ENCODE data around the gene RAB3D.
"Not testable (repeated sequence)": the region's sequence is repeated elsewhere in the genome, so short reads cannot be mapped to it uniquely, and the experiment has no call there.

Gene RAB3D

GRCh38 chr19:11361771-11362731, 22.6 kb upstream of the RAB3D start:
- in situ Hi-C loops (cut with HindIII; ENCODE audit: low pct_unique_long_range_greater_than_20kb, low sequenced_read_pairs): no loop called here
- no peak for DNase-seq (ENCODE audit: low read depth in 1 of 2, low spot score in 1 of 2)

GRCh38 chr19:11361037-11361770, 21.7 kb upstream of the RAB3D start:
- no peak for TF ChIP-seq JUND (IDR thresholded peaks at IDR 0.05; ENCODE audit: low read depth)
- DNase-seq (ENCODE audit: low read depth in 1 of 2, low spot score in 1 of 2): no peak
- in situ Hi-C loops (cut with HindIII; ENCODE audit: low pct_unique_long_range_greater_than_20kb, low sequenced_read_pairs): no loop called here

More at GRCh38 chr19:11361771-11362731, 22.6 kb upstream of the RAB3D start:
- no peak for TF ChIP-seq JUND (IDR thresholded peaks at IDR 0.05; ENCODE audit: low read depth)

GRCh38 chr19:11359421-11359820, 20.0 kb upstream of the RAB3D start:
- in situ Hi-C loops (cut with HindIII; ENCODE audit: low pct_unique_long_range_greater_than_20kb, low sequenced_read_pairs): no loop called here
- no peak for DNase-seq (ENCODE audit: low read depth in 1 of 2, low spot score in 1 of 2)
- no peak for TF ChIP-seq JUND (IDR thresholded peaks at IDR 0.05; ENCODE audit: low read depth)

GRCh38 chr19:11356676-11357550, 17.5 kb upstream of the RAB3D start:
- no peak for TF ChIP-seq JUND (IDR thresholded peaks at IDR 0.05; ENCODE audit: low read depth)
- no peak for DNase-seq (ENCODE audit: low read depth in 1 of 2, low spot score in 1 of 2)
- in situ Hi-C loops (cut with HindIII; ENCODE audit: low pct_unique_long_range_greater_than_20kb, low sequenced_read_pairs): no loop called here

GRCh38 chr19:11356074-11356397, 16.6 kb upstream of the RAB3D start:
- DNase-seq (ENCODE audit: low read depth in 1 of 2, low spot score in 1 of 2): no peak
- no peak for TF ChIP-seq JUND (IDR thresholded peaks at IDR 0.05; ENCODE audit: low read depth)
- in situ Hi-C loops (cut with HindIII; ENCODE audit: low pct_unique_long_range_greater_than_20kb, low sequenced_read_pairs): no loop called here

GRCh38 chr19:11355160-11356073, 16.0 kb upstream of the RAB3D start, which contains the start of gene PLPPR2:
TSS of gene PLPPR2 (plus strand) at chr19:11355432. CDS start at chr19:11357674, 2,242 bp downstream.
- peak; percentile 86 to 93 for DNase-seq (ENCODE audit: low read depth in 1 of 2, low spot score in 1 of 2)
- in situ Hi-C loops (cut with HindIII; ENCODE audit: low pct_unique_long_range_greater_than_20kb, low sequenced_read_pairs): no loop called here

GRCh38 chr19:11354102-11354501, 14.6 kb upstream of the RAB3D start:
- in situ Hi-C loops (cut with HindIII; ENCODE audit: low pct_unique_long_range_greater_than_20kb, low sequenced_read_pairs); DNase-seq (ENCODE audit: low read depth in 1 of 2, low spot score in 1 of 2): not testable (repeated sequence)

More at GRCh38 chr19:11355160-11356073, 16.0 kb upstream of the RAB3D start, which contains the start of gene PLPPR2:
- TF ChIP-seq JUND (IDR thresholded peaks at IDR 0.05; ENCODE audit: low read depth): no peak

GRCh38 chr19:11349171-11349570, 9.7 kb upstream of the RAB3D start:
- DNase-seq (ENCODE audit: low read depth in 1 of 2, low spot score in 1 of 2): no peak
- TF ChIP-seq JUND (IDR thresholded peaks at IDR 0.05; ENCODE audit: low read depth): no peak
- in situ Hi-C loops (cut with HindIII; ENCODE audit: low pct_unique_long_range_greater_than_20kb, low sequenced_read_pairs): no loop called here

- in situ Hi-C loops (cut with HindIII; ENCODE audit: low pct_unique_long_range_greater_than_20kb, low sequenced_read_pairs): no loop called here
- no peak for TF ChIP-seq JUND (IDR thresholded peaks at IDR 0.05; ENCODE audit: low read depth)
- DNase-seq (ENCODE audit: low read depth in 1 of 2, low spot score in 1 of 2): no peak
Measured at GRCh38 chr19:11347546-11348039, 8.1 kb upstream of the RAB3D start.

GRCh38 chr19:11346104-11346940, 6.9 kb upstream of the RAB3D start, which contains the start of the genes CCDC159 and TMEM205:
TSS of gene CCDC159 (plus strand) at chr19:11346519. CDS start at chr19:11346607, 88 bp downstream.
TSS of gene TMEM205 (minus strand) at chr19:11346268. CDS start at chr19:11345619, 649 bp downstream.
- no peak for TF ChIP-seq JUND (IDR thresholded peaks at IDR 0.05; ENCODE audit: low read depth)
- DNase-seq (ENCODE audit: low read depth in 1 of 2, low spot score in 1 of 2): peak; percentile 75 to 99
- in situ Hi-C loops (cut with HindIII; ENCODE audit: low pct_unique_long_range_greater_than_20kb, low sequenced_read_pairs): no loop called here
